H1 (cell line): ENCODE data around the gene RCAN2. TPM values are rescaled to one million over a fixed set of nuclear protein-coding genes. Genes with fewer than 3 reads are reported as not detected.

Source experiments
- CTCF ChIA-PET: fragments of 300-600 bp; sonication (Branson Sonifier 250); formaldehyde crosslinking; loops from one replicate; lab custom pipeline; 2021; ENCODE audit not compliant: partially characterized antibody; lab: Charles Lee
- POLR2A ChIA-PET: fragments of 300-600 bp; sonication (Branson Sonifier 250); formaldehyde crosslinking; loops from one replicate; lab custom pipeline; 2021; ENCODE audit warnings: inconsistent platforms; ENCODE audit not compliant: partially characterized antibody; lab: Charles Lee
- DNase-seq, 2 experiments: peaks; one replicate each; pipeline versions ENCODE4 v3.0.0 to v3.0.0-alpha.2; 2010 to 2022; ENCODE audit warnings: low spot score in 2 of 2, low read depth in 1 of 2, mixed read lengths in 1 of 2
- FAIRE-seq: peaks from 2 replicates; lab custom pipeline; 2011; peaks lifted over from hg19 to GRCh38; lab: Jason Lieb, UNC
- H2AFZ ChIP-seq: 2 replicates; pipeline ENCODE4 v1.8.1; 2012; ENCODE audit warnings: low read length, inconsistent platforms
- H2AK5ac ChIP-seq: 2 replicates; pipeline ENCODE4 v1.6.1; 2013; ENCODE audit warnings: low read depth, low read length
- H2BK120ac ChIP-seq: replicated peaks from 2 replicates; pipeline ENCODE3; 2013; ENCODE audit warnings: low read depth, low read length, inconsistent platforms
- H2BK12ac ChIP-seq: 2 replicates; pipeline ENCODE4 v1.6.1; 2013; ENCODE audit warnings: low read depth, low read length
- H2BK15ac ChIP-seq: 2 replicates; pipeline ENCODE4 v1.6.1; 2013; ENCODE audit warnings: low read length
- H2BK20ac ChIP-seq: 2 replicates; pipeline ENCODE4 v1.6.1; 2013; ENCODE audit warnings: low read length
- H2BK5ac ChIP-seq: 2 replicates; pipeline ENCODE4 v1.6.1; 2013; ENCODE audit warnings: low read depth, low read length
- H3K14ac ChIP-seq: 2 replicates; pipeline ENCODE4 v1.6.1; 2013; ENCODE audit warnings: inconsistent platforms; ENCODE audit not compliant: insufficient read length
- H3K18ac ChIP-seq: 2 replicates; pipeline ENCODE4 v1.6.1; 2013; ENCODE audit warnings: low read length; ENCODE audit errors: extremely low read depth
- H3K23ac ChIP-seq: 2 replicates; pipeline ENCODE4 v1.6.1; 2013; ENCODE audit warnings: inconsistent platforms; ENCODE audit not compliant: insufficient read length
- H3K23me2 ChIP-seq: 2 replicates; pipeline ENCODE4 v1.6.1; 2013; ENCODE audit warnings: low read depth, low read length
- H3K27ac ChIP-seq: 2 replicates; pipeline ENCODE4 v1.6.1; 2011; ENCODE audit warnings: low read depth, low read length, inconsistent platforms
- H3K27me3 ChIP-seq, 4 experiments: replicated peaks in 1 of 4; 1 replicate in 1 of 4; 2 replicates in 3 of 4; pipeline versions ENCODE4 v1.6.1 to v1.8.1; 2011 to 2013; ENCODE audit warnings: low read length in 3 of 4, mild to moderate bottlenecking in 3 of 4, inconsistent platforms in 2 of 4, mixed read lengths in 2 of 4, moderate library complexity in 1 of 4; ENCODE audit not compliant: control insufficient read depth in 3 of 4, insufficient read depth in 3 of 4; ENCODE audit errors: extremely low read depth in 1 of 4
- H3K36me3 ChIP-seq, 4 experiments: 2 replicates each; pipeline versions ENCODE4 v1.6.1 to v1.8.1; 2011 to 2013; ENCODE audit warnings: mild to moderate bottlenecking in 4 of 4, low read length in 3 of 4, moderate library complexity in 2 of 4, control low read depth in 1 of 4, inconsistent platforms in 1 of 4; ENCODE audit not compliant: insufficient read depth in 4 of 4, control insufficient read depth in 2 of 4
- H3K4ac ChIP-seq: replicated peaks from 2 replicates; pipeline ENCODE3; 2013; ENCODE audit warnings: low read length, low read depth, mixed read lengths, inconsistent platforms; ENCODE audit not compliant: insufficient read length
- H3K4me1 ChIP-seq, 4 experiments: replicated peaks in 1 of 4; 1 replicate in 1 of 4; 2 replicates in 3 of 4; pipeline versions ENCODE4 v1.6.1 to v1.8.1; 2011 to 2013; ENCODE audit warnings: low read length in 3 of 4, inconsistent platforms in 2 of 4, mixed read lengths in 1 of 4; ENCODE audit not compliant: insufficient read depth in 4 of 4, control insufficient read depth in 3 of 4
- H3K4me2 ChIP-seq, 2 experiments: 2 replicates each; pipeline versions ENCODE4 v1.6.1 to v1.8.1; 2011 to 2013; ENCODE audit warnings: low read depth in 2 of 2, low read length in 2 of 2, control low read depth in 1 of 2, inconsistent platforms in 1 of 2, mild to moderate bottlenecking in 1 of 2; ENCODE audit not compliant: insufficient read depth in 1 of 2
- H3K4me3 ChIP-seq, 4 experiments: fragments of 200-600, 300-600 bp in 1 of 4; sonication (generic), shearing (Covaris generic), sonication (Bioruptor Twin) in 1 of 4; 2 replicates each; pipeline versions ENCODE4 v1.5.1 to v1.8.1; 2011 to 2016; ENCODE audit warnings: low read length in 4 of 4, low read depth in 3 of 4, control low read depth in 2 of 4, inconsistent platforms in 2 of 4, mild to moderate bottlenecking in 2 of 4, mixed read lengths in 1 of 4, moderate library complexity in 1 of 4; ENCODE audit not compliant: insufficient read depth in 2 of 4; ENCODE audit errors: extremely low read depth in 1 of 4
- H3K56ac ChIP-seq: replicated peaks from 2 replicates; pipeline ENCODE3; 2013; ENCODE audit warnings: low read depth, mild to moderate bottlenecking, mixed read lengths, low read length, inconsistent platforms; ENCODE audit not compliant: insufficient read length
- H3K79me1 ChIP-seq: 2 replicates; pipeline ENCODE4 v1.6.1; 2013; ENCODE audit warnings: low read depth, low read length, control low read depth
- H3K79me2 ChIP-seq, 2 experiments: 2 replicates each; pipeline versions ENCODE4 v1.6.1 to v1.8.1; 2012 to 2013; ENCODE audit warnings: low read length in 2 of 2, mild to moderate bottlenecking in 2 of 2, inconsistent platforms in 1 of 2; ENCODE audit not compliant: insufficient read depth in 2 of 2, control insufficient read depth in 1 of 2
- H3K9ac ChIP-seq, 4 experiments: replicated peaks in 1 of 4; 1 replicate in 1 of 4; 2 replicates in 3 of 4; pipeline versions ENCODE4 v1.6.1 to v1.8.1; 2011 to 2013; ENCODE audit warnings: low read depth in 3 of 4, low read length in 3 of 4, control low read depth in 2 of 4, mild to moderate bottlenecking in 2 of 4, moderate library complexity in 2 of 4, inconsistent platforms in 1 of 4; ENCODE audit errors: extremely low read depth in 1 of 4
- H3K9me3 ChIP-seq, 2 experiments: 2 replicates each; pipeline versions ENCODE4 v1.6.1 to v1.8.1; 2012 to 2013; ENCODE audit warnings: mild to moderate bottlenecking in 2 of 2, moderate library complexity in 2 of 2, control low read depth in 1 of 2, inconsistent platforms in 1 of 2, low read depth in 1 of 2, low read length in 1 of 2, mixed read lengths in 1 of 2; ENCODE audit not compliant: insufficient read depth in 2 of 2
- H4K20me1 ChIP-seq, 2 experiments: replicated peaks in 1 of 2; 2 replicates each; pipeline versions ENCODE3 to v1.8.1; 2011 to 2013; ENCODE audit warnings: inconsistent platforms in 2 of 2, low read length in 2 of 2, mild to moderate bottlenecking in 1 of 2; ENCODE audit not compliant: insufficient read depth in 2 of 2, control insufficient read depth in 1 of 2
- H4K5ac ChIP-seq: 2 replicates; pipeline ENCODE4 v1.6.1; 2013; ENCODE audit warnings: low read length, low read depth, mixed read lengths, inconsistent platforms; ENCODE audit not compliant: insufficient read length
- H4K8ac ChIP-seq: 2 replicates; pipeline ENCODE4 v1.8.0; 2013; ENCODE audit warnings: mild to moderate bottlenecking, moderate library complexity, low read length, inconsistent platforms; ENCODE audit not compliant: insufficient read depth; ENCODE audit errors: extremely low read depth
- H4K91ac ChIP-seq: replicated peaks from 2 replicates; pipeline ENCODE3; 2013; ENCODE audit warnings: low read length, mixed read lengths, inconsistent platforms; ENCODE audit not compliant: insufficient read length
- BACH1 ChIP-seq: IDR thresholded peaks from 2 replicates; pipeline ENCODE4 v1.6.1; 2012; ENCODE audit warnings: low read length, improper control_type of control experiment
- EP300 ChIP-seq, 2 experiments: IDR thresholded peaks; 1 replicate in 1 of 2; 2 replicates in 1 of 2; pipeline ENCODE4 v1.6.1; 2011 to 2012; ENCODE audit warnings: low read depth in 2 of 2, low read length in 2 of 2, mild to moderate bottlenecking in 2 of 2, borderline replicate concordance in 1 of 2, inconsistent platforms in 1 of 2, moderate library complexity in 1 of 2
- WGBS, 2 experiments: shearing (Covaris generic) in 1 of 2; methylation state at CpG; one replicate each; pipeline versions ENCODE4 v1.1.6 to v1.1.7; 2013 to 2015; ENCODE audit warnings: low lambda C conversion rate in 2 of 2, mixed read lengths in 2 of 2, inconsistent platforms in 1 of 2, low coverage in 1 of 2, missing lambda C conversion rate in 1 of 2; ENCODE audit not compliant: insufficient replicate concordance in 2 of 2, insufficient coverage in 1 of 2, insufficient read length in 1 of 2; ENCODE audit errors: extremely low coverage in 1 of 2, missing lambda C conversion rate in 1 of 2; 5-methylcytosine and 5-hydroxymethylcytosine counted together
- polyA plus RNA-seq, 7 experiments: library from polyadenylated mRNA; depleted of rRNA in 3 of 7; stranded (reverse) in 5 of 7; unstranded in 2 of 7; fragments of >200 nt in 5 of 7; fragments of 200-250 nt in 2 of 7; gene quantifications; 1 replicate in 5 of 7; 2 replicates in 1 of 7; 4 replicates in 1 of 7; pipeline versions ENCODE4 v1.2.1 to v1.2.3, GENCODE V29; 2011 to 2013; ENCODE audit warnings: missing spikeins in 2 of 7, mixed read lengths in 2 of 7
- total RNA-seq: library from RNA; stranded (reverse); fragmentation: NEBNext Ultra II Directional; extraction: Animal tissue kit (Norgen Biotek cat#: 25700); gene quantifications from 2 replicates; pipeline ENCODE4 v1.2.1, GENCODE V29; 2021

RCAN2 gene
- total and polyA plus RNA-seq, 2 of the 8 experiments (the other 6 are each of a cell fraction or from before 2014, with no cell fraction given) = 5.0 to 8.5 TPM

GRCh38 chr6:46468403-46469010, 22.7 kb downstream of the RCAN2 start:
- POLR2A ChIA-PET = no interaction called here
- Histone ChIP-seq H3K36me3 (no peaks in the 10 kb centered on the region; a peak in 1 of 8 replicates), H3K79me2 (no peaks in the 10 kb centered on the region), H2BK12ac (no peak overlapping the region), H3K4me3 (no peak overlapping the region), H4K20me1 (no peaks in the 10 kb centered on the region), H2AFZ (no peak overlapping the region), H3K27ac (no peak overlapping the region), H3K27me3 (no peaks in the 10 kb centered on the region), H3K23ac (no peak overlapping the region), H2BK120ac (no peak overlapping the region), H3K18ac (no peak overlapping the region), H2BK5ac (no peak overlapping the region), H4K8ac (no peak overlapping the region), H3K79me1 (no peaks in the 10 kb centered on the region), H3K4me2 (no peak overlapping the region), H4K5ac (no peak overlapping the region), H2BK20ac (no peak overlapping the region), H3K9me3 (no peaks in the 10 kb centered on the region; a peak in 1 of 4 replicates), H3K4me1 (peaks cover 1 to 11% (median 6%) of the 10 kb centered on the region in 4 experiments; a peak in 5 of 7 replicates), H3K23me2 (no peaks in the 10 kb centered on the region), H2BK15ac (no peak overlapping the region), H3K4ac (no peak overlapping the region), H3K9ac (no peak overlapping the region), H3K14ac (no peak overlapping the region), H2AK5ac (no peak overlapping the region), H3K56ac (no peak overlapping the region), H4K91ac (no peak overlapping the region)
- CTCF ChIA-PET = interaction anchor here (1.1 to 1.5 kb wide), 2 partner anchors 9 to 56 kb away, joined by 3 to 4 read pairs; no protein-coding TSS in a partner anchor
- TF ChIP-seq EP300 (IDR thresholded peaks at IDR 0.05; ENCODE audit: borderline replicate concordance in 1 of 2, low read depth in 2 of 2, low read length in 2 of 2) (no peak), BACH1 (peak; percentile 12; the same call in 1 of the 2 replicates)
- WGBS, 2 experiments = 74% methylated on average over 9 of the region's 9 CpGs; no CpG with 5 or more reads in 1 of the 2 experiments
- FAIRE-seq = no peak
- no peak for DNase-seq
